ENCODE results near the gene MSL1. TPM values are rescaled to one million over a fixed set of nuclear protein-coding genes. Genes with fewer than 3 reads are reported as not detected.

MSL1 gene
- polyA plus RNA-seq, 1 donor from 2014 or later = 137 TPM

GRCh38 chr17:40087903-40088718, 33.7 kb upstream of the MSL1 start:
- Histone ChIP-seq H3K9me3 (ENCODE audit: low read length) (no peaks in the 10 kb centered on the region), H3K9ac (ENCODE audit: low read length) (no peak overlapping the region), H3K36me3 (ENCODE audit: insufficient read depth, low read length) (no peaks in the 10 kb centered on the region), H3K79me2 (replicated peaks; ENCODE audit: insufficient read depth, low read length) (no peaks in the 10 kb centered on the region), H3F3A (ENCODE audit: insufficient read depth, low read length, poor library complexity, severe bottlenecking) (no peaks in the 10 kb centered on the region), H2AFZ (ENCODE audit: low read depth, low read length) (no peak overlapping the region), H3K4me3 (ENCODE audit: low read length) (no peak overlapping the region), H3K4me2 (ENCODE audit: low read length) (no peak overlapping the region), H4K20me1 (ENCODE audit: insufficient read depth) (no peaks in the 10 kb centered on the region), H3K27ac (ENCODE audit: low read length) (no peak overlapping the region), H3K9me2 (ENCODE audit: insufficient read depth, low read length) (no peaks in the 10 kb centered on the region), H3K27me3 (ENCODE audit: insufficient read depth, low read depth, low read length) (no peaks in the 10 kb centered on the region)
- no peak for TF ChIP-seq RAD21 (conservative IDR thresholded peaks at IDR 0.05)
- no peak for TF ChIP-seq CTCF (IDR thresholded peaks at IDR 0.05; ENCODE audit: poor library complexity, severe bottlenecking)
- no peak for TF ChIP-seq POLR2AphosphoS5 (IDR thresholded peaks at IDR 0.05)
- TF ChIP-seq TAF1 (IDR thresholded peaks at IDR 0.05; ENCODE audit: low read depth) = no peak
- no peak for TF ChIP-seq MXI1 (conservative IDR thresholded peaks at IDR 0.05; ENCODE audit: poor library complexity, severe bottlenecking)
- TF ChIP-seq EZH2 (IDR thresholded peaks at IDR 0.05; ENCODE audit: borderline replicate concordance, insufficient read depth, low read length, poor library complexity, severe bottlenecking) = no peak
- no peak for TF ChIP-seq EP300 (conservative IDR thresholded peaks at IDR 0.05; ENCODE audit: poor library complexity, severe bottlenecking)

GRCh38 chr17:40089077-40089895, 32.5 kb upstream of the MSL1 start:
- TF ChIP-seq EZH2 (IDR thresholded peaks at IDR 0.05; ENCODE audit: borderline replicate concordance, insufficient read depth, low read length, poor library complexity, severe bottlenecking) (no peak), POLR2AphosphoS5 (IDR thresholded peaks at IDR 0.05) (no peak), REST (IDR thresholded peaks at IDR 0.05; ENCODE audit: borderline replicate concordance) (no peak), MXI1 (conservative IDR thresholded peaks at IDR 0.05; ENCODE audit: poor library complexity, severe bottlenecking) (no peak), TAF1 (IDR thresholded peaks at IDR 0.05; ENCODE audit: low read depth) (no peak), CTCF (IDR thresholded peaks at IDR 0.05; ENCODE audit: poor library complexity, severe bottlenecking) (no peak), SMC3 (conservative IDR thresholded peaks at IDR 0.05; ENCODE audit: poor library complexity) (no peak), EP300 (conservative IDR thresholded peaks at IDR 0.05; ENCODE audit: poor library complexity, severe bottlenecking) (no peak), RAD21 (conservative IDR thresholded peaks at IDR 0.05) (no peak)
- Histone ChIP-seq H3F3A (ENCODE audit: insufficient read depth, low read length, poor library complexity, severe bottlenecking) (no peaks in the 10 kb centered on the region), H3K79me2 (replicated peaks; ENCODE audit: insufficient read depth, low read length) (no peaks in the 10 kb centered on the region), H2AFZ (ENCODE audit: low read depth, low read length) (no peak overlapping the region), H3K36me3 (ENCODE audit: insufficient read depth, low read length) (no peaks in the 10 kb centered on the region), H3K4me2 (ENCODE audit: low read length) (no peak overlapping the region), H3K9me3 (ENCODE audit: low read length) (no peaks in the 10 kb centered on the region), H4K20me1 (ENCODE audit: insufficient read depth) (no peaks in the 10 kb centered on the region), H3K9me2 (ENCODE audit: insufficient read depth, low read length) (no peaks in the 10 kb centered on the region), H3K27ac (ENCODE audit: low read length) (no peak overlapping the region), H3K27me3 (ENCODE audit: insufficient read depth, low read depth, low read length) (no peaks in the 10 kb centered on the region), H3K4me3 (ENCODE audit: low read length) (no peak overlapping the region), H3K9ac (ENCODE audit: low read length) (no peak overlapping the region)
